ENCODE data around the gene PRKD1.

Gene PRKD1

GRCh38 chr14:29754134-29754533, 173.5 kb downstream of the PRKD1 start:
- Histone ChIP-seq H3K4me1 (ENCODE audit: control insufficient read depth, low read length) (no peaks in the 10 kb centered on the region), H3K27me3 (ENCODE audit: control insufficient read depth, low read length) (no peaks in the 10 kb centered on the region), H3K79me2 (ENCODE audit: control insufficient read depth, low read length) (no peaks in the 10 kb centered on the region), H3K27ac (ENCODE audit: low read depth, low read length) (no peak overlapping the region), H3K9me2 (replicated peaks; ENCODE audit: control insufficient read depth, low read length) (no peaks in the 10 kb centered on the region), H3K4me2 (ENCODE audit: low read length) (no peak overlapping the region), H3K36me3 (ENCODE audit: control insufficient read depth, low read length) (no peaks in the 10 kb centered on the region), H4K20me1 (ENCODE audit: control insufficient read depth, insufficient read depth, low read depth, low read length) (no peaks in the 10 kb centered on the region), H3K4me3 (ENCODE audit: low read length) (no peak overlapping the region), H3K9me3 (ENCODE audit: control insufficient read depth, insufficient read depth, low read length) (no peaks in the 10 kb centered on the region), H3F3A (ENCODE audit: control insufficient read depth, insufficient read depth) (no peaks in the 10 kb centered on the region)
- no peak for TF ChIP-seq EZH2phosphoT487 (IDR thresholded peaks at IDR 0.05; ENCODE audit: borderline replicate concordance, low read length)
- TF ChIP-seq, protein P1, sequence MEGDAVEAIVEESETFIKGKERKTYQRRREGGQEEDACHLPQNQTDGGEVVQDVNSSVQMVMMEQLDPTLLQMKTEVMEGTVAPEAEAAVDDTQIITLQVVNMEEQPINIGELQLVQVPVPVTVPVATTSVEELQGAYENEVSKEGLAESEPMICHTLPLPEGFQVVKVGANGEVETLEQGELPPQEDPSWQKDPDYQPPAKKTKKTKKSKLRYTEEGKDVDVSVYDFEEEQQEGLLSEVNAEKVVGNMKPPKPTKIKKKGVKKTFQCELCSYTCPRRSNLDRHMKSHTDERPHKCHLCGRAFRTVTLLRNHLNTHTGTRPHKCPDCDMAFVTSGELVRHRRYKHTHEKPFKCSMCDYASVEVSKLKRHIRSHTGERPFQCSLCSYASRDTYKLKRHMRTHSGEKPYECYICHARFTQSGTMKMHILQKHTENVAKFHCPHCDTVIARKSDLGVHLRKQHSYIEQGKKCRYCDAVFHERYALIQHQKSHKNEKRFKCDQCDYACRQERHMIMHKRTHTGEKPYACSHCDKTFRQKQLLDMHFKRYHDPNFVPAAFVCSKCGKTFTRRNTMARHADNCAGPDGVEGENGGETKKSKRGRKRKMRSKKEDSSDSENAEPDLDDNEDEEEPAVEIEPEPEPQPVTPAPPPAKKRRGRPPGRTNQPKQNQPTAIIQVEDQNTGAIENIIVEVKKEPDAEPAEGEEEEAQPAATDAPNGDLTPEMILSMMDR (IDR thresholded peaks at IDR 0.05; ENCODE audit: low read depth, low read length, poor library complexity, severe bottlenecking): no peak

- Histone ChIP-seq H3K27ac (ENCODE audit: low read depth, low read length) (no peak overlapping the region), H3K27me3 (ENCODE audit: control insufficient read depth, low read length) (no peaks in the 10 kb centered on the region)
Observed at GRCh38 chr14:29752221-29752923, 175.3 kb downstream of the PRKD1 start.

GRCh38 chr14:29749829-29750228, 177.8 kb downstream of the PRKD1 start:
- TF ChIP-seq, protein P1 (IDR thresholded peaks at IDR 0.05; ENCODE audit: low read depth, low read length, poor library complexity, severe bottlenecking): no peak
- TF ChIP-seq EZH2phosphoT487 (IDR thresholded peaks at IDR 0.05; ENCODE audit: borderline replicate concordance, low read length): no peak
- H3K79me2 ChIP-seq (ENCODE audit: control insufficient read depth, low read length): no peaks in the 10 kb centered on the region

More at GRCh38 chr14:29752221-29752923, 175.3 kb downstream of the PRKD1 start:
- Histone ChIP-seq H4K20me1 (ENCODE audit: control insufficient read depth, insufficient read depth, low read depth, low read length) (no peaks in the 10 kb centered on the region), H3K4me3 (ENCODE audit: low read length) (no peak overlapping the region), H3K79me2 (ENCODE audit: control insufficient read depth, low read length) (no peaks in the 10 kb centered on the region), H3K9me3 (ENCODE audit: control insufficient read depth, insufficient read depth, low read length) (no peaks in the 10 kb centered on the region), H3K4me1 (ENCODE audit: control insufficient read depth, low read length) (no peaks in the 10 kb centered on the region), H3K9me2 (replicated peaks; ENCODE audit: control insufficient read depth, low read length) (no peaks in the 10 kb centered on the region), H3K4me2 (ENCODE audit: low read length) (no peak overlapping the region), H3K36me3 (ENCODE audit: control insufficient read depth, low read length) (no peaks in the 10 kb centered on the region), H3F3A (ENCODE audit: control insufficient read depth, insufficient read depth) (no peaks in the 10 kb centered on the region)
- TF ChIP-seq EZH2phosphoT487 (IDR thresholded peaks at IDR 0.05; ENCODE audit: borderline replicate concordance, low read length): no peak
- TF ChIP-seq, protein P1 (IDR thresholded peaks at IDR 0.05; ENCODE audit: low read depth, low read length, poor library complexity, severe bottlenecking): no peak

More at GRCh38 chr14:29749829-29750228, 177.8 kb downstream of the PRKD1 start:
- H3K4me3 ChIP-seq (ENCODE audit: low read length): no peak overlapping the region
- H3K4me1 ChIP-seq (ENCODE audit: control insufficient read depth, low read length): no peaks in the 10 kb centered on the region
- H4K20me1 ChIP-seq (ENCODE audit: control insufficient read depth, insufficient read depth, low read depth, low read length): no peaks in the 10 kb centered on the region
- no peaks in the 10 kb centered on the region; the same call in 1 of the 2 replicates for H3K9me3 ChIP-seq (ENCODE audit: control insufficient read depth, insufficient read depth, low read length)
- H3K27me3 ChIP-seq (ENCODE audit: control insufficient read depth, low read length): no peaks in the 10 kb centered on the region
- no peaks in the 10 kb centered on the region for H3K9me2 ChIP-seq (replicated peaks; ENCODE audit: control insufficient read depth, low read length)
- no peak overlapping the region for H3K27ac ChIP-seq (ENCODE audit: low read depth, low read length)
- no peak overlapping the region for H3K4me2 ChIP-seq (ENCODE audit: low read length)
- H3F3A ChIP-seq (ENCODE audit: control insufficient read depth, insufficient read depth): no peaks in the 10 kb centered on the region
- H3K36me3 ChIP-seq (ENCODE audit: control insufficient read depth, low read length): no peaks in the 10 kb centered on the region
